ENCODE data around the gene AGBL3.

Gene AGBL3

GRCh38 chr7:134986363-134987251, at the start of gene AGBL3:
TSS of gene AGBL3 (plus strand) at chr7:134986508. CDS start at chr7:134987934, 1,426 bp downstream.
- DNase-seq: peak; percentile 87

GRCh38 chr7:134936893-134937510, 49.3 kb upstream of the AGBL3 start:
- no peak for DNase-seq

- DNase-seq: no peak
Observed at GRCh38 chr7:134938141-134938540, 48.2 kb upstream of the AGBL3 start.

- DNase-seq: no peak
Observed at GRCh38 chr7:134939136-134939535, 47.2 kb upstream of the AGBL3 start.

- DNase-seq: no peak
Observed at GRCh38 chr7:134940729-134941128, 45.6 kb upstream of the AGBL3 start.

GRCh38 chr7:134941185-134941900, 45.0 kb upstream of the AGBL3 start:
- DNase-seq: no peak

- DNase-seq: no peak
Observed at GRCh38 chr7:134941952-134942351, 44.4 kb upstream of the AGBL3 start.

GRCh38 chr7:134942690-134943466, 43.4 kb upstream of the AGBL3 start:
- DNase-seq: no peak

GRCh38 chr7:134943785-134944400, 42.4 kb upstream of the AGBL3 start:
- DNase-seq: no peak

- no peak for DNase-seq
Observed at GRCh38 chr7:134945691-134946090, 40.6 kb upstream of the AGBL3 start.

- DNase-seq: no peak
Observed at GRCh38 chr7:134946260-134946659, 40.0 kb upstream of the AGBL3 start.

- DNase-seq: no peak
Observed at GRCh38 chr7:134947329-134947728, 39.0 kb upstream of the AGBL3 start.

GRCh38 chr7:134947831-134948230, 38.5 kb upstream of the AGBL3 start:
- no peak for DNase-seq

GRCh38 chr7:134948246-134948645, 38.1 kb upstream of the AGBL3 start:
- DNase-seq: no peak

- DNase-seq: no peak
Observed at GRCh38 chr7:134948736-134949135, 37.6 kb upstream of the AGBL3 start.

GRCh38 chr7:134949171-134949570, 37.1 kb upstream of the AGBL3 start:
- no peak for DNase-seq

- DNase-seq: no peak
Observed at GRCh38 chr7:134954197-134955082, 31.9 kb upstream of the AGBL3 start.

GRCh38 chr7:134957005-134957404, 29.3 kb upstream of the AGBL3 start:
- no peak for DNase-seq

GRCh38 chr7:134959810-134960209, 26.5 kb upstream of the AGBL3 start:
- no peak for DNase-seq

GRCh38 chr7:134962270-134962780, 24.0 kb upstream of the AGBL3 start:
- no peak for DNase-seq

GRCh38 chr7:134963036-134963435, 23.3 kb upstream of the AGBL3 start:
- DNase-seq: no peak

Measured in activated CD4-positive, alpha-beta T cell treated with anti-CD3 and anti-CD28 coated beads, Interleukin-2, amount 50 U/mL, for 1 hour (primary cell).